Skin of body (tissue), 2 donors: ENCODE results near the gene ABHD16A. TPM values are rescaled to one million over a fixed set of nuclear protein-coding genes. Genes with fewer than 3 reads are reported as not detected.

ENCODE experiments used
- DNase-seq: peaks from one replicate; lab custom pipeline; 2025; lab: John Stamatoyannopoulos, UW
- total RNA-seq: library from RNA; depleted of rRNA; stranded (reverse); fragments of >200 nt; gene quantifications from one replicate; pipeline ENCODE4 v1.2.3, GENCODE V29; 2014

The ABHD16A gene
- total RNA-seq: 36.0 TPM

DNA sequence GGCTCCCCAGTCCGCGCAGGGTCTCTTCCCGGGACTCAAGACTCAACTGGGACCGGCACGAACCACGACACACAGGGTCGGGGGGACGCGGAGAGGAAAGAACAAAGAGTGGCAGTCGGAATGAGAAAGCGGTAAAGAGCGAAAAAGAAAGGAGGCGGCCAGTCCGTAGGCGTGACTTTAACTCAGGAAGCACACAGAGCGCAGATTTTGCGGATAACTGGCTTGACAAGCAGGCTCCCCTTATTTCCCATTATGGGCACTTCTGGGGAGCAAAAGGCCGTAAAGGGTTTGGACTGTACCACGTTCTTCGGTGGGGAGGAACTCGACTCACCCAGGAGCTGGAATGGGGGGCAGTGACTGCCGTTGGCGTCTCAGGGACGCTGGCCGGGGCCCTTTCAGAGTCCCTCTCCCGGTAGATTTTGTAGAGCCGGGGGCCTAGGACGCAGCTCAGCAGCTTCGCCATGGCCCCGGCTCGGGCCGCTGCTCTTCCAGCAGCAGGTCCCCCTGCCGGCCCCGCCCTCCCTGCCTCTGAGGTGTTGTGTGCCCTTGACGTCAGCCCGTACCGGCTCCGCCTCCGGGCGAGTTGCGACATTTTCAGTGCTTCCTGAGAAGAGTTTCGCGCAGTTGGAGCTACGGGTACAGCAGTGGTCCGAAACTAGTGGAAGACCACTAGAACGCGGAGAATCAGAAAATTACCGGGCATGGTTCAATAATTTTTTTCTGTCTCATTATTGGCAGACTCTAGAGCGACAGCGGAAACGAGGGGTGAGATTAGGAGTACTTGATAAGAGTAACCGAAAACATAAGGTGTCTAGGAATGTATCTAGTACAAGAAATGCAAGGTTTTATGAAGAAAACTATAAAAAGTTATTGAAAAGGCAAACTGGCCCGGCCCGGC, at the start of gene ABHD16A:
Gene ABHD16A, minus strand, starts transcription at position 506 of the 898 bp plus-strand sequence. Its CDS starts 43 bp downstream, at position 463.
- peak; percentile 99 for DNase-seq

DNA sequence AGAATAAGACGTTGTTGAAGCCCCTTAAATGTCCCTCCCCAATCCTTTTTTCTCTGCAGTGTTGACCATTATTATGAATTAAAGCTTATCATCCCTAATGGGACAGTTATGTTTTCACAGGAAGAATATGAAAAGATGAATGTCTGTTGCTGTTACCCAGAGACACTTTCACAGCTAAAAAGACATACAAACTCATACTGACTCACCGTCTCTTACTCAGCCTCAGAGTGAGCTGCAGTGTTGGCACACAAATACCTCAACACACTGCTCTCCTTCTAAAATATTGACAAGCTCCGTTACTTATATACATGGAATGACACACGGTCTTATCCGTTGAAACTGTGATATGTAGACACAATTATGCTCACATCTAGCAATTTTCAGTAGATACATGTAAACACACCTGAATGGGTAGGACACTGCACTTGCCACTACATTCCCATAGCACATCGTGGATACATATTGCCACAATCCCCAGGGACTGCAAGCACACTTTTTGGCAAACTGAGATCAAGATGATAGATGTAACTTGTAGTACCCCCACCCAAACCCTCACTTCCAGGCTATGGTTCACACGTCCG, 49.7 kb upstream of the ABHD16A start:
- DNase-seq: no peak

DNA sequence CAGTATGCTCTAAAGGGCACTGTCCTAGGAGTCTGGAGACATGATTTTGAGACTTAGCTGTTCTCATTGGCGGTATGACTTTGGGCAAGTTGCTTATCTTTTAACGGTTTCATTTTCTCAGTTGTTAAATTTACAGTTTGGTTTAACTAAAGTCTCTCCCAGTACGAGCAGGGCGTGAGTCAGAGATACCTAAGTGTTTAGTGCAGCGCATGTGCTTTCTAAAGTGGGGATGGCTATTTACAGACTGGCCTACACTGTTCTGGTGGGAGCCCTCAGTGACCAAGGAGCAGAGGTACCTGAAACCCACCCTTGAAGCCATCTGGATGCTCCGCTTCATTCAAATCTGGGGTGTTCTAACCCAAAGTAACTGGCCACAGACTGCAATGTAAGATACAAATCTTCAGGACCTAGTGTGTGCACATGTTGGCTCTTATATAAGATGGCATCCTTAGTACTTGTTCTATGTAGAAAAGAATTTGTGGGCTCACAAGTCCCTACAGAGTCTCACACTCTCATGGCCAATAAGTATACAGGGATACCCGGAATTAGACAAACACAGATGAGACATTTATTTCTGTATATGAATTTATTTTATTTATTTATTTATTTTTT, 47.4 kb upstream of the ABHD16A start:
- DNase-seq: no peak

- no peak for DNase-seq
Measured at GRCh38 chr6:31749301-31750036, 46.3 kb upstream of the ABHD16A start.

DNA sequence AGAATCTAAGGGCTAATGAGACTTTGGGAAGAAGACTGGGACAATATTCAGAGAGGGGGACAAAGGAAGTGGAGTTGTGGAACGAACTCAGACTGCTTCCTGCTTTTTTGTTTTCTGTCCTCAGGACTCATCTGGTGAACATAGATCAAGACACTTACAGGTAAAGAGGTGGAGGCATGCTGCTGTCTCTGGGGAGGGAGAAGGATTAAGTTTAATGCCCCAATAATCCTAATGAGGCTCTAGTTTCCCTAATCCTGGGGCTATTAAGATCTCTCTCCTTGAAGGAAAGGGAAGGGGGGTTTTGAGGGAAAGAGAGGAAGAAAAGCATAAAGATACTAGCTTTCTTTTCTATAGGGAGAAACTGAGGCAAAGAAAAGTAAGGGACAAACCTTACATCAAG, 41.3 kb upstream of the ABHD16A start:
- DNase-seq: no peak

- no peak for DNase-seq
Measured at GRCh38 chr6:31742894-31743293, 39.8 kb upstream of the ABHD16A start.

DNA sequence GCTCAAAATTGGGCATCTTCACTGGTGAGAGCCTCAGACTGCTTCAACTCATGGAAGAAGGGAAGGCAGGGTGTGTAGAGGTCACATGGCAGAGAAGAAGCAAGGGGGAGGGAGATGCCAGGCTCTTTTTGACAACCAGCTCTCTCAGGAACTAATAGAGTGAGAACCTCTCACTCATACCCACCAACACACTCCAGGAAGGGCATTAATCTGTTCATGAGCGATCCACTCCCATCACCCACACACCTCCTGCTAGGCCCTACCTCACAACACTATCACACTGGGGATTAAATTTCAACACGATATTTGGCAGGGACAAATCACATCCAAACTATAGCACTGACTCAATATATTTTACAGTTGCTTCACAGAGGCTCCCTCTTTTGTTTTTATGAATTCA, 38.7 kb upstream of the ABHD16A start:
- no peak for DNase-seq

DNA sequence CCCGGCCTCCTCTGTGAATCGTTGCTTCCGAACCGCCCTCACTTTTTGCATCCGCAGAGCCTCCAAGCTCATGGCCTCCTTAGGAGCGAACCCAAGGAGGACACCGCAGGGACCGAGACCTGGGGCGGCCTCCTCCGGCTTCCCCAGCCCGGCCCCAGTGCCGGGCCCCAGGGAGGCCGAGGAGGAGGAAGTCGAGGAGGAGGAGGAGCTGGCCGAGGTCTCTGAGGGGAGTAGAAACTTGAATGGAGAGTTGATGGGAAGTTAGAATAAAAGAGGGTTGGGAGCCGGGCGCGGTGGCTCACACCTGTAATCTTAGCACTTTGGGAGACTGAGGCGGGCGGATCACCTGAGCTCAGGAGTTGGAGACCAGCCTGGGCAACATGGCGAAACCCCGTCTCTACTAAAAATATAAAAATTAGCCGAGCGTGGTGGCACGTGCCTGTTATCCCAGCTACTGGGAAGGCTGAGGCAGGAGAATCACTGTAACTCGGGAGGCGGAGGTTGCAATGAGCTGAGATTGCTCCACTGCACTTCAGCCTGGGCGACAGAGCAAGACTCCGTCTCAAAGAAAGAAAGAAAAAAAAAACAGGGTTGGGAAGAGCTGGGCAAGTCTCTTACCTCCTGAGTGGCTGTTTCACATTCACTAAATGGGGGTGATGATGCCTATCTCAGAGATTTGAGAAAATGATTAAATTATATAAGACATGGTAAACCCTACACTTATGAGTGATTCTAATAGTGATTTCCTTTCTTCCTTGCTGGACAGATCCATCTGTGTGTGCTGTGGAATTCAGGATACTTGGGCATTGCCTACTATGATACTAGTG, 37.5 kb upstream of the ABHD16A start:
- no peak for DNase-seq

DNA sequence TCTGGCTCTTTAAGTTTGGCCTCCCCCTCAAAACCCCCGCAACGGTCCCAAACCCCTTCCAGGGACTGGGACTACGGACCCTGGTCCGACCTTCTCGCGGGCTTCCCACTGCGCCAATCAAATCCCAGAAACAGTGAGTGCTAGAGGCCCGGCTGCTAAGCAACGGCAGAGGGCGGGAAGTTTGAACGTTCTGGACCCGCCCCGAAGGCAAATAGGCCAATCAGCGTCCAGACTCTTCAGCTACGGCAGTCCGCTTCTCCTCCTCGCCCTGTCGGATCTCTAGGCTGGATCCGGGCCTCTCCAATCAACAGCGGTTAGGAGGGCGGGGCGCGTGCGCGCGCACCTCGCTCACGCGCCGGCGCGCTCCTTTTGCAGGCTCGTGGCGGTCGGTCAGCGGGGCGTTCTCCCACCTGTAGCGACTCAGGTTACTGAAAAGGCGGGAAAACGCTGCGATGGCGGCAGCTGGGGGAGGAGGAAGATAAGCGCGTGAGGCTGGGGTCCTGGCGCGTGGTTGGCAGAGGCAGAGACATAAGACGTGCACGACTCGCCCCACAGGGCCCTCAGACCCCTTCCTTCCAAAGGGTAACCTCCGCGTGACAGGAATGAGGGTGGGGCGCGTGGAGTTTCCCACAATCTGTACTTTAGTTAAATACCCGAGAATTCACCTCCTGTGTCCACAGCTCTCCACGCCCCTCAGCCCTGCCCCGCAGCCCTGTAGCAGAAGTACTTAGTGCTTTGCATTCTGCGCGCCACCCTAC, 36.7 kb upstream of the ABHD16A start, which contains the start of gene MSH5:
Gene MSH5, plus strand, starts transcription at position 367 of the 758 bp plus-strand sequence. CDS start 462 bp downstream, outside the sequence.
- DNase-seq: peak; percentile 99

- peak; percentile 80 for DNase-seq
Measured at GRCh38 chr6:31737991-31738979, 35.2 kb upstream of the ABHD16A start.

DNA sequence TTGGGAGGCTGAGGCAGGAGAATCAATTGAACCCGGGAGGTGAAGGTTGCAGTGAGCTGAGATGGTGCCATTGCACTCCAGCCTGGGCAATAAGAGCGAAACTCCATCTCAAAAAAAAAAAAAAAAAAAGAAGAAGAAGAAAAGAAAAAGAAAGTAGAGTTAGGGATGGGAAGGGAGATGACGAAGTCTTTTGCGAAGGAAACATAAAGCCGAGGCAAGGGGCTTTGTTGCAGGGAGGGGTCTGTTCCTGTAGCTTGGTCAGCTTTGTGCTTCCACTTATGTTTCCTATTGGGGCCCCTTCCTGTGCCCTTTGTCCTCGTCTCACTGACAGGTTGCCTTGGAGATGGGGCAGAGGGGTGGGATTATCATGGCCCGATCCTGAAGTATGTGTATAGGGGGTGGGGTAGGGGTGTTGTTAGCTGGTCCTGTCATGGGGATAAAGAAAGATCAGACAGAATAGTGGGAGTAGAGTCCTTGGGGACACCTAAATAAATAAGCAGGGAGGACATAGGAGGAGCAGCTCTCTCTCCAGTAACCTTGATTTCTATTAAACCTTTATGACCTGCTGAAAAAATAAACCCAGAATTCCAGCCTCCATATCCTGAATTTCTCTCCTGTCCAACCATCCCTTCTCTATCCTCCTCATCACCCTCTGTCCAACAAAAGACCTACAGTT, 34.3 kb upstream of the ABHD16A start:
- DNase-seq: no peak

- DNase-seq: no peak
Measured at GRCh38 chr6:31736768-31737314, 33.7 kb upstream of the ABHD16A start.

GRCh38 chr6:31736021-31736767, 33.1 kb upstream of the ABHD16A start, which contains the start of gene CLIC1:
Gene CLIC1, minus strand, starts transcription at chr6:31736530. Its CDS starts 230 bp downstream, at chr6:31736300.
- peak; percentile 84 for DNase-seq

DNA sequence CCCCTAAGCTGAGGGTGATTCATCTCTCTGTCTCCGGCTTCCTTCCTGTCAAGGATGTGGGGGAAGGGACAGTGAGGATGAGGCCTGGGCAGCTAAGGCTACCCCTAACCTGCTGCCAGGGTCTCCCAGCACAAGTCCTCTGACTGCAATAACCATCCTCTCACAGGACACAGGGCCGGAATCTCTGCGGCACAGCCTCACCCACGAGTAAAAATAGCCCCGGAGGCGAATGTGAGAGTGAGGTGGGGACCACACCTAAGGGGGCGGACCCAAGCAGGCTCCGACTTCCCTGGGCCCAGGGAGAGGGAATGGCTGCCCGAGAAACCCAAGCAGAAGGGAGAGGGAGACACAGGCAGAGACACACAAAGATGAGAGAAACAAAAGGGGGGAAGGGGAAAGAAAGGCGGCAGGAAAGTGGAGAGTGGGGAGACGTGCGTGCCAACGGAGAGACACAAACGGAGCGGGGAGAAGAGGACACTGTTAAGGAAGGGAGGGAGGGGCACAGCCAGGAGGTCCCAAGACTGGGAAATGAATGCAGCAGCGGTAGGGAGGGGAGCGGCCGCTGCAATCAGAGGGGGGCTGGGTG, 31.8 kb upstream of the ABHD16A start:
- no peak for DNase-seq

GRCh38 chr6:31734247-31734820, 31.2 kb upstream of the ABHD16A start:
- DNase-seq: no peak

- DNase-seq: no peak
Measured at GRCh38 chr6:31733734-31734133, 30.6 kb upstream of the ABHD16A start.
